Neural cell (in vitro differentiated cells): Measurements from ENCODE around the gene SLC36A3. TPM values are rescaled to one million over a fixed set of nuclear protein-coding genes. Genes with fewer than 3 reads are reported as not detected.

Source experiments
- H2AFZ ChIP-seq: fragments of 200-600, 300-800 bp; sonication (generic), shearing (Covaris generic); 2 replicates; pipeline ENCODE4 v1.6.0; 2014; ENCODE audit warnings: low read depth, mild to moderate bottlenecking, antibody characterized with exemption, low read length, moderate library complexity
- H3F3A ChIP-seq: fragments of 200-600 bp; shearing (Covaris generic); 2 replicates; pipeline ENCODE4 v1.6.1; 2016; ENCODE audit warnings: mild to moderate bottlenecking, moderate library complexity, mixed read lengths, antibody characterized with exemption, low read length; ENCODE audit not compliant: insufficient read depth, poor library complexity, severe bottlenecking
- H3K27ac ChIP-seq: fragments of 200-600, 300-800 bp; sonication (generic), shearing (Covaris generic); 2 replicates; pipeline ENCODE4 v1.5.1; 2014; ENCODE audit warnings: mild to moderate bottlenecking, low read length, moderate library complexity
- H3K27me3 ChIP-seq: fragments of 300-800, 200-600 bp; sonication (generic), shearing (Covaris generic); 2 replicates; pipeline ENCODE4 v1.6.0; 2014; ENCODE audit warnings: mild to moderate bottlenecking, low read depth, low read length, moderate library complexity; ENCODE audit not compliant: insufficient read depth
- H3K36me3 ChIP-seq: fragments of 300-800, 200-600 bp; sonication (generic), shearing (Covaris generic); 2 replicates; pipeline ENCODE4 v1.5.1; 2014; ENCODE audit warnings: mild to moderate bottlenecking, antibody characterized with exemption, low read length, moderate library complexity; ENCODE audit not compliant: insufficient read depth
- H3K4me2 ChIP-seq: fragments of 300-800, 200-600 bp; sonication (generic), shearing (Covaris generic); 2 replicates; pipeline ENCODE4 v1.6.0; 2014; ENCODE audit warnings: mild to moderate bottlenecking, low read length
- H3K4me3 ChIP-seq: fragments of 300-800, 200-600 bp; sonication (generic), shearing (Covaris generic); 2 replicates; pipeline ENCODE4 v1.5.1; 2014; ENCODE audit warnings: mild to moderate bottlenecking, low read length, moderate library complexity
- H3K79me2 ChIP-seq: fragments of 200-600 bp; shearing (Covaris generic); replicated peaks from 2 replicates; pipeline ENCODE4 v1.6.0; 2014; ENCODE audit warnings: mild to moderate bottlenecking, low read length, moderate library complexity; ENCODE audit not compliant: insufficient read depth
- H3K9ac ChIP-seq: fragments of 300-800, 200-600 bp; sonication (generic), shearing (Covaris generic); 2 replicates; pipeline ENCODE4 v1.6.1; 2016; ENCODE audit warnings: mild to moderate bottlenecking, low read length, mixed read lengths
- H3K9me2 ChIP-seq: fragments of 200-600 bp; shearing (Covaris generic); 2 replicates; pipeline ENCODE4 v1.6.1; 2016; ENCODE audit warnings: mild to moderate bottlenecking, low read length, mixed read lengths; ENCODE audit not compliant: insufficient read depth
- H3K9me3 ChIP-seq: fragments of 200-600, 300-800 bp; sonication (generic), shearing (Covaris generic); 2 replicates; pipeline ENCODE4 v1.6.1; 2016; ENCODE audit warnings: mild to moderate bottlenecking, mixed run types, low read length, moderate library complexity, mixed read lengths
- H4K20me1 ChIP-seq: fragments of 200-600 bp; shearing (Covaris generic); 2 replicates; pipeline ENCODE4 v1.6.1; 2016; ENCODE audit warnings: mild to moderate bottlenecking, mixed run types; ENCODE audit not compliant: insufficient read depth
- CTCF ChIP-seq: fragments of 450-650 bp; IDR thresholded peaks from 2 replicates; pipeline ENCODE4 v1.5.1; 2014; ENCODE audit warnings: antibody characterized with exemption, mild to moderate bottlenecking, moderate library complexity; ENCODE audit not compliant: poor library complexity, severe bottlenecking
- EP300 ChIP-seq: fragments of 450-650 bp; conservative IDR thresholded peaks from 2 replicates; pipeline ENCODE4 v1.6.1; 2014; ENCODE audit warnings: antibody characterized with exemption, mild to moderate bottlenecking, moderate library complexity; ENCODE audit not compliant: poor library complexity, severe bottlenecking
- EZH2 ChIP-seq: fragments of 200-600, 300-800 bp; shearing (Covaris generic), sonication (generic); IDR thresholded peaks from 2 replicates; pipeline ENCODE4 v1.6.1; 2014; ENCODE audit warnings: antibody characterized with exemption, low read length, borderline replicate concordance, mild to moderate bottlenecking; ENCODE audit not compliant: insufficient read depth, poor library complexity, severe bottlenecking
- MXI1 ChIP-seq: fragments of 450-650 bp; conservative IDR thresholded peaks from 2 replicates; pipeline ENCODE4 v1.6.1; 2014; ENCODE audit warnings: antibody characterized with exemption, mild to moderate bottlenecking; ENCODE audit not compliant: poor library complexity, severe bottlenecking
- POLR2AphosphoS5 ChIP-seq: IDR thresholded peaks from 2 replicates; pipeline ENCODE4 v1.6.1; 2012
- RAD21 ChIP-seq: fragments of 450-650 bp; conservative IDR thresholded peaks from 2 replicates; pipeline ENCODE4 v1.6.1; 2014; ENCODE audit warnings: antibody characterized with exemption, mild to moderate bottlenecking, moderate library complexity
- REST ChIP-seq: IDR thresholded peaks from 2 replicates; pipeline ENCODE4 v1.6.1; 2012; ENCODE audit warnings: borderline replicate concordance
- SMC3 ChIP-seq: fragments of 450-650 bp; conservative IDR thresholded peaks from 2 replicates; pipeline ENCODE4 v1.6.1; 2014; ENCODE audit warnings: antibody characterized with exemption, mild to moderate bottlenecking, moderate library complexity; ENCODE audit not compliant: poor library complexity
- TAF1 ChIP-seq: IDR thresholded peaks from 2 replicates; pipeline ENCODE4 v1.6.1; 2012; ENCODE audit warnings: low read depth
- polyA plus RNA-seq: library from polyadenylated mRNA; depleted of rRNA; stranded (reverse); fragments of >200 nt; gene quantifications from 2 replicates; pipeline ENCODE4 v1.2.3, GENCODE V29; 2014

SLC36A3 gene
- polyA plus RNA-seq, 1 donor from 2014 or later = not detected

GRCh38 chr5:151248651-151249050, 54.9 kb downstream of the SLC36A3 start:
- H3K9ac ChIP-seq = no peak overlapping the region
- H3F3A ChIP-seq = no peaks in the 10 kb centered on the region
- H3K9me2 ChIP-seq = no peaks in the 10 kb centered on the region
- TF ChIP-seq TAF1 (no peak), RAD21 (no peak), REST (no peak), MXI1 (no peak), SMC3 (no peak), EP300 (no peak), POLR2AphosphoS5 (no peak), CTCF (no peak), EZH2 (no peak)
- no peak overlapping the region for H3K4me2 ChIP-seq
- H3K27ac ChIP-seq = no peak overlapping the region
- no peak overlapping the region for H3K4me3 ChIP-seq
- no peak overlapping the region for H2AFZ ChIP-seq
- H3K9me3 ChIP-seq = no peaks in the 10 kb centered on the region
- no peaks in the 10 kb centered on the region for H3K27me3 ChIP-seq
- H3K36me3 ChIP-seq = no peaks in the 10 kb centered on the region
- H3K79me2 ChIP-seq = no peaks in the 10 kb centered on the region
- H4K20me1 ChIP-seq = no peaks in the 10 kb centered on the region

GRCh38 chr5:151245680-151246219, 57.8 kb downstream of the SLC36A3 start:
- Histone ChIP-seq H3K27ac (no peak overlapping the region), H3K27me3 (no peaks in the 10 kb centered on the region), H3K79me2 (no peaks in the 10 kb centered on the region), H3K9me2 (no peaks in the 10 kb centered on the region), H3K4me2 (no peak overlapping the region), H4K20me1 (no peaks in the 10 kb centered on the region), H2AFZ (no peak overlapping the region), H3K9me3 (no peaks in the 10 kb centered on the region), H3K4me3 (no peak overlapping the region), H3K9ac (no peak overlapping the region), H3K36me3 (no peaks in the 10 kb centered on the region), H3F3A (no peaks in the 10 kb centered on the region)
- TF ChIP-seq EZH2 = no peak
- no peak for TF ChIP-seq MXI1
- TF ChIP-seq CTCF = no peak
- TF ChIP-seq EP300 = no peak
- TF ChIP-seq POLR2AphosphoS5 = no peak
- TF ChIP-seq REST = no peak
- TF ChIP-seq TAF1 = no peak
- TF ChIP-seq SMC3 = no peak
- TF ChIP-seq RAD21 = no peak
